NB4 (cell line): ENCODE data around the gene ZNF740.

Source experiments
- CTCF ChIP-seq: IDR thresholded peaks from one replicate; pipeline ENCODE4 v1.5.1; 2012; ENCODE audit warnings: low read depth, low read length
- MYC ChIP-seq: IDR thresholded peaks from 2 replicates; pipeline ENCODE4 v1.6.1; 2011; ENCODE audit warnings: low read depth, low read length
- POLR2A ChIP-seq: IDR thresholded peaks from 2 replicates; pipeline ENCODE4 v1.6.1; 2011; ENCODE audit warnings: mild to moderate bottlenecking; ENCODE audit not compliant: insufficient read length; ENCODE audit errors: extremely low read depth
- TF ChIP-seq, protein P1 (sequence below): IDR thresholded peaks from 2 replicates; pipeline ENCODE4 v1.6.1; 2011; ENCODE audit warnings: low read depth, low read length

DNA sequence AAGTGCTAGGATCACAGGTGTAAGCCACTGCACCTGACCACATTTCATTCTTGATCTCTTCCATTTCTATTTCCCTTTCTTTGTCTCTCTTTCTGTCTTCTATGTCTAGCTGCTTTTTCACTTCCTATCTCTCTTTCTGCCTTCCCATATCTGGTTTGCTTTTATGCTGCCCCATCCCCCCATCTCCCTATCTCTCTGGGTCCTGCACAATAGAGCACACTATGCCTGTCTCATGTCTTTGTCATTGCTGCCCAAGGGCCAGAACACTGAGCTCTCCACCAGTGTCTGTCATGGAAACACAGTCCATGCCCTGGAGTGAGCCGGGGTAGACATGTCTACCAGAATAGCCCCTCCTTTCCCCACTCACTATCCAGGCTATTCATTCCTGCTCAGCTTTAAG, 63.8 kb downstream of the ZNF740 start:
- TF ChIP-seq CTCF (no peak), POLR2A (no peak), MYC (no peak)
- TF ChIP-seq, protein P1, sequence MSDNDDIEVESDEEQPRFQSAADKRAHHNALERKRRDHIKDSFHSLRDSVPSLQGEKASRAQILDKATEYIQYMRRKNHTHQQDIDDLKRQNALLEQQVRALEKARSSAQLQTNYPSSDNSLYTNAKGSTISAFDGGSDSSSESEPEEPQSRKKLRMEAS: no peak
